Liver (tissue), 3 donors: ENCODE results near the gene ATP7B.

Experiments
- ATF3 ChIP-seq: IDR thresholded peaks from 2 replicates; pipeline ENCODE4 v1.6.1; 2016; ENCODE audit warnings: antibody characterized with exemption
- CTCF ChIP-seq: fragments of 150-350 bp; IDR thresholded peaks from 2 replicates; pipeline ENCODE4 v1.5.1; 2017; ENCODE audit warnings: improper control_type of control experiment, low read depth, low read length; ENCODE audit not compliant: missing input control
- FOXA1 ChIP-seq: IDR thresholded peaks from 2 replicates; pipeline ENCODE4 v1.6.1; 2016; ENCODE audit warnings: antibody characterized with exemption
- FOXA2 ChIP-seq: IDR thresholded peaks from 2 replicates; pipeline ENCODE4 v1.6.1; 2016; ENCODE audit warnings: antibody characterized with exemption
- GABPA ChIP-seq, 2 donors: IDR thresholded peaks in 1 of 2; conservative IDR thresholded peaks in 1 of 2; 2 replicates each; pipeline ENCODE4 v1.6.1; 2016; ENCODE audit warnings: antibody characterized with exemption in 2 of 2, mild to moderate bottlenecking in 1 of 2, moderate library complexity in 1 of 2
- HNF4A ChIP-seq, 2 donors: conservative IDR thresholded peaks; 2 replicates each; pipeline ENCODE4 v1.6.1; 2016; ENCODE audit warnings: antibody characterized with exemption in 2 of 2, mild to moderate bottlenecking in 2 of 2
- JUND ChIP-seq, 2 donors: IDR thresholded peaks; 2 replicates each; pipeline ENCODE4 v1.6.1; 2016; ENCODE audit warnings: antibody characterized with exemption in 2 of 2
- MAX ChIP-seq: IDR thresholded peaks from 2 replicates; pipeline ENCODE4 v1.6.1; 2016; ENCODE audit warnings: antibody characterized with exemption
- RAD21 ChIP-seq, 2 donors: IDR thresholded peaks; 2 replicates each; pipeline ENCODE4 v1.6.1; 2016; ENCODE audit warnings: antibody characterized with exemption in 2 of 2, mild to moderate bottlenecking in 2 of 2
- REST ChIP-seq: IDR thresholded peaks from 2 replicates; pipeline ENCODE4 v1.6.1; 2016; ENCODE audit warnings: antibody characterized with exemption, mild to moderate bottlenecking
- RXRA ChIP-seq, 2 donors: IDR thresholded peaks; 2 replicates each; pipeline ENCODE4 v1.6.1; 2017 to 2018; ENCODE audit warnings: antibody characterized with exemption in 2 of 2, mild to moderate bottlenecking in 1 of 2
- SP1 ChIP-seq: IDR thresholded peaks from 2 replicates; pipeline ENCODE4 v1.6.1; 2018; ENCODE audit warnings: antibody characterized with exemption, mild to moderate bottlenecking
- TAF1 ChIP-seq: conservative IDR thresholded peaks from 2 replicates; pipeline ENCODE4 v1.6.1; 2016; ENCODE audit warnings: antibody characterized with exemption, mild to moderate bottlenecking
- ZBTB33 ChIP-seq: IDR thresholded peaks from 2 replicates; pipeline ENCODE4 v1.6.1; 2016; ENCODE audit warnings: antibody characterized with exemption
- donor health status: healthy.
- donor health status: healthy.

- TF ChIP-seq CTCF, result no peak
- no peak for TF ChIP-seq RAD21 (IDR thresholded peaks at IDR 0.05)
- TF ChIP-seq HNF4A (conservative IDR thresholded peaks at IDR 0.05), result no peak
- TF ChIP-seq FOXA2, result no peak
- no peak for TF ChIP-seq MAX
- TF ChIP-seq REST, result no peak
- no peak for TF ChIP-seq GABPA (IDR thresholded peaks at IDR 0.05 in 1 of 2, conservative IDR thresholded peaks at IDR 0.05 in 1 of 2)
- TF ChIP-seq SP1, result no peak
- TF ChIP-seq ATF3, result no peak
- TF ChIP-seq TAF1, result no peak
- TF ChIP-seq JUND (IDR thresholded peaks at IDR 0.05), result no peak
- no peak for TF ChIP-seq FOXA1
- TF ChIP-seq ZBTB33, result no peak
- TF ChIP-seq RXRA (IDR thresholded peaks at IDR 0.05), result no peak
These were observed 36.8 kb downstream of the ATP7B start for GRCh38 chr13:51974482-51974881.
